ENCODE data around the gene PRKCZ.

The PRKCZ gene

GRCh38 chr1:2070800-2071530 lies 20.8 kb downstream of the PRKCZ start:
- no peaks in the 10 kb centered on the region for H3K9me3 ChIP-seq
- H3K36me3 ChIP-seq (replicated peaks): no peaks in the 10 kb centered on the region; the same call in 1 of the 2 replicates
- no peaks in the 10 kb centered on the region for H3K27me3 ChIP-seq (ENCODE audit: low read depth)
- in situ Hi-C loops (cut with MboI; ENCODE audit: low sequenced_read_pairs): no loop called here
- no peak overlapping the region for H3K4me3 ChIP-seq
- H3K4me1 ChIP-seq: no peaks in the 10 kb centered on the region
- no peak for DNase-seq (ENCODE audit: low spot score in 2 of 2)

GRCh38 chr1:2072109-2072806 lies 22.0 kb downstream of the PRKCZ start:
- H3K4me3 ChIP-seq: no peak overlapping the region
- in situ Hi-C loops (cut with MboI; ENCODE audit: low sequenced_read_pairs): no loop called here
- DNase-seq (ENCODE audit: low spot score in 2 of 2): no peak
- H3K36me3 ChIP-seq (replicated peaks): no peaks in the 10 kb centered on the region
- H3K9me3 ChIP-seq: no peaks in the 10 kb centered on the region
- no peaks in the 10 kb centered on the region for H3K27me3 ChIP-seq (ENCODE audit: low read depth)
- no peaks in the 10 kb centered on the region for H3K4me1 ChIP-seq

- Histone ChIP-seq H3K36me3 (replicated peaks) (no peaks in the 10 kb centered on the region), H3K9me3 (peaks cover 6% of the 10 kb centered on the region), H3K4me3 (no peak overlapping the region), H3K27me3 (ENCODE audit: low read depth) (no peaks in the 10 kb centered on the region), H3K4me1 (no peaks in the 10 kb centered on the region)
- no peak for DNase-seq (ENCODE audit: low spot score in 2 of 2)
- in situ Hi-C loops (cut with MboI; ENCODE audit: low sequenced_read_pairs): no loop called here
These were observed 22.7 kb downstream of the PRKCZ start for GRCh38 chr1:2072891-2073290.

- no peak overlapping the region for H3K4me3 ChIP-seq
- H3K4me1 ChIP-seq: no peaks in the 10 kb centered on the region
- no peak for DNase-seq (ENCODE audit: low spot score in 2 of 2)
These were observed 23.4 kb downstream of the PRKCZ start for GRCh38 chr1:2073382-2074230.

GRCh38 chr1:2074396-2074795 lies 24.2 kb downstream of the PRKCZ start:
- H3K4me3 ChIP-seq: no peak overlapping the region
- no peaks in the 10 kb centered on the region for H3K4me1 ChIP-seq
- DNase-seq (ENCODE audit: low spot score in 2 of 2): no peak
- H3K27me3 ChIP-seq (ENCODE audit: low read depth): no peaks in the 10 kb centered on the region
- peaks cover 10% of the 10 kb centered on the region for H3K9me3 ChIP-seq
- in situ Hi-C loops (cut with MboI; ENCODE audit: low sequenced_read_pairs): no loop called here
- no peaks in the 10 kb centered on the region for H3K36me3 ChIP-seq (replicated peaks)

More at GRCh38 chr1:2073382-2074230, 23.4 kb downstream of the PRKCZ start:
- Histone ChIP-seq H3K27me3 (ENCODE audit: low read depth) (no peaks in the 10 kb centered on the region), H3K36me3 (replicated peaks) (no peaks in the 10 kb centered on the region), H3K9me3 (peaks cover 10% of the 10 kb centered on the region)
- in situ Hi-C loops (cut with MboI; ENCODE audit: low sequenced_read_pairs): no loop called here

GRCh38 chr1:2074944-2075740 lies 24.9 kb downstream of the PRKCZ start:
- Histone ChIP-seq H3K36me3 (replicated peaks) (no peaks in the 10 kb centered on the region), H3K27me3 (ENCODE audit: low read depth) (no peaks in the 10 kb centered on the region), H3K4me1 (no peaks in the 10 kb centered on the region), H3K4me3 (no peak overlapping the region), H3K9me3 (peaks cover 10% of the 10 kb centered on the region)
- DNase-seq (ENCODE audit: low spot score in 2 of 2): no peak
- in situ Hi-C loops (cut with MboI; ENCODE audit: low sequenced_read_pairs): no loop called here

GRCh38 chr1:2076826-2077225 lies 26.6 kb downstream of the PRKCZ start:
- in situ Hi-C loops (cut with MboI; ENCODE audit: low sequenced_read_pairs): no loop called here
- Histone ChIP-seq H3K36me3 (replicated peaks) (no peaks in the 10 kb centered on the region), H3K4me1 (no peaks in the 10 kb centered on the region), H3K9me3 (peaks cover 10% of the 10 kb centered on the region), H3K4me3 (no peak overlapping the region), H3K27me3 (ENCODE audit: low read depth) (no peaks in the 10 kb centered on the region)
- no peak for DNase-seq (ENCODE audit: low spot score in 2 of 2)

- H3K36me3 ChIP-seq (replicated peaks): no peaks in the 10 kb centered on the region
- no peak for DNase-seq (ENCODE audit: low spot score in 2 of 2)
- peaks cover 10% of the 10 kb centered on the region for H3K9me3 ChIP-seq
- H3K4me3 ChIP-seq: no peak overlapping the region
- no peaks in the 10 kb centered on the region for H3K4me1 ChIP-seq
- in situ Hi-C loops (cut with MboI; ENCODE audit: low sequenced_read_pairs): no loop called here
- no peaks in the 10 kb centered on the region for H3K27me3 ChIP-seq (ENCODE audit: low read depth)
These were observed 28.0 kb downstream of the PRKCZ start for GRCh38 chr1:2078170-2078569.

GRCh38 chr1:2079396-2080085 lies 29.3 kb downstream of the PRKCZ start:
- Histone ChIP-seq H3K27me3 (ENCODE audit: low read depth) (no peaks in the 10 kb centered on the region), H3K4me1 (no peaks in the 10 kb centered on the region)
- in situ Hi-C loops (cut with MboI; ENCODE audit: low sequenced_read_pairs): no loop called here

GRCh38 chr1:2080140-2080539 lies 29.9 kb downstream of the PRKCZ start:
- Histone ChIP-seq H3K4me3 (no peak overlapping the region), H3K36me3 (replicated peaks) (no peaks in the 10 kb centered on the region), H3K9me3 (peaks cover 10% of the 10 kb centered on the region), H3K4me1 (no peaks in the 10 kb centered on the region), H3K27me3 (ENCODE audit: low read depth) (no peaks in the 10 kb centered on the region)
- no peak for DNase-seq (ENCODE audit: low spot score in 2 of 2)
- in situ Hi-C loops (cut with MboI; ENCODE audit: low sequenced_read_pairs): no loop called here

More at GRCh38 chr1:2079396-2080085, 29.3 kb downstream of the PRKCZ start:
- no peak overlapping the region for H3K4me3 ChIP-seq
- H3K36me3 ChIP-seq (replicated peaks): no peaks in the 10 kb centered on the region
- DNase-seq (ENCODE audit: low spot score in 2 of 2): no peak
- peaks cover 10% of the 10 kb centered on the region for H3K9me3 ChIP-seq

- in situ Hi-C loops (cut with MboI; ENCODE audit: low sequenced_read_pairs): no loop called here
- H3K9me3 ChIP-seq: peaks cover 10% of the 10 kb centered on the region
- H3K4me3 ChIP-seq: no peak overlapping the region
- no peaks in the 10 kb centered on the region for H3K36me3 ChIP-seq (replicated peaks)
- no peaks in the 10 kb centered on the region for H3K4me1 ChIP-seq
- no peak for DNase-seq (ENCODE audit: low spot score in 2 of 2)
- H3K27me3 ChIP-seq (ENCODE audit: low read depth): no peaks in the 10 kb centered on the region
These were observed 30.7 kb downstream of the PRKCZ start for GRCh38 chr1:2080884-2081283.

- peaks cover 10% of the 10 kb centered on the region for H3K9me3 ChIP-seq
- in situ Hi-C loops (cut with MboI; ENCODE audit: low sequenced_read_pairs): no loop called here
These were observed 31.2 kb downstream of the PRKCZ start for GRCh38 chr1:2081326-2081885.

More at GRCh38 chr1:2081326-2081885, 31.2 kb downstream of the PRKCZ start:
- Histone ChIP-seq H3K4me3 (no peak overlapping the region), H3K27me3 (ENCODE audit: low read depth) (no peaks in the 10 kb centered on the region), H3K36me3 (replicated peaks) (no peaks in the 10 kb centered on the region), H3K4me1 (no peaks in the 10 kb centered on the region)
- no peak for DNase-seq (ENCODE audit: low spot score in 2 of 2)

All from HAP-1 (cell line).